GM19238 (cell line): ENCODE measurements around the gene SP3.

Source experiments
- DNase-seq: peaks from one replicate; pipeline ENCODE4 v3.0.0; 2011; ENCODE audit warnings: low spot score; ENCODE audit not compliant: insufficient read length

SP3 gene

DNA sequence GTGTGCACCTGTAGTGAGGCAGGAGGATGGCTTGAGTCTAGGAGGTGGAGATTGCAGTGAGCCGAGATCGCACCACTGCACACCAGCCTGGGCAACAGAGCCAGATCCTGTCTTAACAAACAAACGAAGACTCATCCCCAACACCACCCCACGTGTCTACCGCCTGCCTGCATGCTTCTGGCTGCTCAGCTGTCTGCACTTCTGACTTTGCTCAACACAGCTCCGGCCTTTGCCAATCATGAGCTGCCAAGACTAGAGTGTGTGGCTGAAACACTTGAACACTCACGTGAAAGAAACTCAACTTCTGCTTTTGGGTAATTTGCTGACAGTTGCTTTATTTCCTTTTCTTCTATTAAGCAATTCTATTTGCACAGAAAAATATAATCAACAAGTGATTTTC is 32.1 kb upstream of the SP3 start:
- DNase-seq: no peak

GRCh38 chr2:173996766-173997165 is 31.6 kb upstream of the SP3 start:
- DNase-seq: no peak

GRCh38 chr2:173993459-173993858 is 28.3 kb upstream of the SP3 start:
- DNase-seq: no peak

GRCh38 chr2:173991856-173992588 is 26.8 kb upstream of the SP3 start:
- DNase-seq: no peak

- DNase-seq: no peak
Observed at GRCh38 chr2:173990970-173991819, 26.0 kb upstream of the SP3 start.

DNA sequence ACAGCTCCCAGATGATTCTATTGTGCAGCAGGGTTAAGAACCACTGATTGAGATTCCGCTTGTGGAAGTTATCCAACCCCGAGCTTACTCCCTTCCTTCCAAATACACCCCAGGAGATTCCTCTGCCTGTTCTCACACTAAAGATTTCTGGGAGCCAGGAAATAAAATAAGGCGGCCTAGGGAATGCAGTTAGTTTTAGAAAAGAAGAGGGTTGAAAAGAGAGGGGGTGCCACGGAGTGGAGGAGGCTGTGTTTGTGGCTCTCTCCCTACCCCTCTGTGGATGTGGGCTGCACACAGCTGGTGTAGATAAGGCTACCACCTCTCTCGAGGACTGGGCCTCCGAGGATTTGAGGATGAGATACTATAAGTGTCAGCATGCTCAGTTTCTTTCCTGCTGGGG is 25.1 kb upstream of the SP3 start:
- no peak for DNase-seq

DNA sequence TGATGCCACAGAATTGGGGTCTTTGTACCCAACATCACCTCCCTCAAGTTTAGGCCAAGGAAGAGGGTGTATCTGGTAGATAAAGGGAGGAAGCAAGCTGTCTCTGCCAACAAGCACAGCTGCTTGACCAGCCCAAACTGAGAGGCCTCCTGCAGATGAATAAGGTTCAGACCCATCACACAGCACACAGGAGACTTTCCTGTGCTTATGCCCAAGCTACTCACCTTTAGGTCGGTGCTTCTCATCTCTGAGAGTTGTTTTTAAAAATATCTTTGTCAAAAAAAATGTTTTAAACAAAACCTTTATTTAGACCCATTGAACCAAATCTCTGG is 24.7 kb upstream of the SP3 start:
- DNase-seq: no peak

DNA sequence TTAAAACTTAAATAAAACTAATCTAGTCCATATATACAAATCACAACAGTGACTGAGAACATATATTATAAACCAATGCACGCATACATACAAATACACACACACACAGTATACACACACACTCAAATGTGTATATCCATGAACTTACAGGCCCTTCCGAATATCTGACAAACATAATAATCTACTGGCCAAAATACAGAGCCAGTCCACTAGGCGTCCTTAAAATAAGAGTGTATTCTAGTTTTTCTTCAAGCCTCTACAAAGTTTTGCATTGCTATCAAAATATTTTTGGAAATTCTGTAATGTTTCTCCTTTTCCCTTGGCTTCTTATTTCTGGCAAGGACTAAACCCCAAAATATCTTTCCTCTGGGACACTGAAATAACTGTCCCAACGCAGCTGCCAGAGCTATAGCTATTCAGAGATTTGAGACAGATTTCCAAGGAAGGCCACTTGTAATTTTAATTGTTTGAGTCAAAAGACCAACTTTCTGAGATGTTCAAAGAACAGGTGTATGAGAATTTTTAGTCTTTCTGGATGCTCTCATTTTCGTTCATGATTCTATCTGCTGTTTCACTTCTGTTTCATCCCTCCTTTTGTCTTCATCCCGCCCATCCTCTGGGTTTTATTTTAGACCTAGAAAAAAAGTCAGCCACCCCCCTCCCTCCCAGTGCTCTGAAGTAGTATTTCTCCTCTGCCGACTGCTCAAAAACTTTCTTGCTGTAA is 24.1 kb upstream of the SP3 start:
- no peak for DNase-seq

GRCh38 chr2:173986805-173987204 is 21.6 kb upstream of the SP3 start:
- DNase-seq: no peak

- no peak for DNase-seq
Observed at GRCh38 chr2:173985605-173985992, 20.4 kb upstream of the SP3 start.

GRCh38 chr2:173984866-173985604 is 19.9 kb upstream of the SP3 start:
- no peak for DNase-seq

DNA sequence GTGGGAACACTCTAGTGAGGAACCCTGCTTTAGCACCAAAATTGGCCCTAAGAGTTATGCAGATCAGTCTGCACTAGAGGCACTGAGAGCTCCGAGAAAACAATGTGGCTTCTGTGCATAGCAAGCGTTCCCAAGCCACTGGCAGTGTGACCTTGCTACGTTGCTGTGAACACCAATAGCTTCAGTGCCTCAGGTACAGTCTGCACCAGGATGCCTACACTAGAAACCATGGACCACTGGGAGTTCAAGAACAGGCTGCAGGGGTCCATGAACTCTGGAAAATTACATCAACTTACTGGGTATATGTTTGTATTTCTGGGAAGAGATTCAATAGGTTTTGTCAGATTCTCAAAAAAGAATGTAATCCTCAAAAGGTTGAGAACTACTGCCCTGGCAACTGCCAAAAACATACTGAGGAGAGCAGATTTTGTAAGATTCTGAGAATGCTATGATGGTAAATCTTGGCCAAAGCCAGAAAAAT is 18.3 kb upstream of the SP3 start:
- DNase-seq: no peak

GRCh38 chr2:173982918-173983317 is 17.7 kb upstream of the SP3 start:
- DNase-seq: no peak

- no peak for DNase-seq
Observed at GRCh38 chr2:173982182-173982714, 17.1 kb upstream of the SP3 start.

- DNase-seq: no peak
Observed at GRCh38 chr2:173981520-173981919, 16.3 kb upstream of the SP3 start.

DNA sequence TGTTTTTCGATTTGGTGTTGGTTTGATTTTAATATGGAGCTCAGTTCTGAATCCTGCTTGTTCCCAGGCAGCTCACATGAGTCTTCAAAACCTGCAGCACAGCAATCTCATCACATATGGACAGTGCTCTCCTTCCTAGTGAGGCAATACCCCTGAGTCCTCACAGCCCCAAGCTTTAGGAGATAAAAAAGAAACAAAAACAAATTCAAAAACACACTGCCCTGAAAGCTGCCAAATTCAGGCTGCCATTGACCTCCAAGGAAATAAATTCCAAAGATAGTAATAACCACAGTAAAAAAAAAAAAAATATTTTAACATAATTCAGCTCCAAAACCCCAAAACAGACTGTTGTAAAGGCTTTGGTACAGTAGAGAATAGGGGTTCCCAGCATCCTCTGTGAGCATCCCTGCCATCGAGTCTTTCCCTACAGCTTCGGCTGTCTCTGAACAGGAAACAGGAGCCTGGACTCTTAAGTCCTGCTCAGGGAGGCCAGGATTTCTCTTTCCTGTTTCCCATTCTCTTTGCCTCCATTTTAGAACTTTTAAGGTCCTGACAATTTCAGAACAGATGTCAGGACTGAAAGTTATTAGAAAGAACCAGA is 14.7 kb upstream of the SP3 start:
- no peak for DNase-seq

GRCh38 chr2:173978447-173978846 is 13.3 kb upstream of the SP3 start:
- no peak for DNase-seq

GRCh38 chr2:173972636-173973035 is 7.5 kb upstream of the SP3 start:
- DNase-seq: no peak

GRCh38 chr2:173972165-173972564 is 7.0 kb upstream of the SP3 start:
- no peak for DNase-seq

DNA sequence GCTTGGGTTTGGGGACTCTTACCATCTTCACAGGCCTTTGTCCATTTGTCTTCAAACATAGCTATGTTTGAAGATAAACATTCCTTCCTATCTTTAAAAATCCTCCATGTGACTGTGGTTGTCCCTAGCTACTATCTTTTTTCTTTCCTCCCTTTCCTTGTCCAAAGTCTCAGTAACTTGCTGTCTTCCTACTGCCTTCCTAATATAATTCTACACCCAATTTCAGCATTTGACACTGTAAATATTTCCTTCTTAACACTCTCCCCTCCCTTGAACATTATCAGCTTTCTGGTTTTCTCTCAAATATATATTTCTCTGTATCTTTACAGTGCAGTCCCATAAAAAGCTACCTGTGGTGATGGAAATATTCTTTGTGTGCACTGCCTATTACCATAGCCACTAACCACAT is 5.3 kb upstream of the SP3 start:
- no peak for DNase-seq

GRCh38 chr2:173969886-173970285 is 4.7 kb upstream of the SP3 start:
- no peak for DNase-seq
